B cell (primary cell): ENCODE results near the gene SPINK2.

Experiments
- EZH2 ChIP-seq: IDR thresholded peaks from 2 replicates; pipeline ENCODE4 v1.6.1; 2012; ENCODE audit warnings: borderline replicate concordance, low read depth, mild to moderate bottlenecking, moderate library complexity, low read length; ENCODE audit not compliant: insufficient read depth, poor library complexity, severe bottlenecking
- TF ChIP-seq, protein P1 (sequence below): fragments of 200-600 bp; IDR thresholded peaks from one replicate; pipeline ENCODE4 v1.8.0; 2022; ENCODE audit warnings: antibody characterized with exemption, mild to moderate bottlenecking

DNA sequence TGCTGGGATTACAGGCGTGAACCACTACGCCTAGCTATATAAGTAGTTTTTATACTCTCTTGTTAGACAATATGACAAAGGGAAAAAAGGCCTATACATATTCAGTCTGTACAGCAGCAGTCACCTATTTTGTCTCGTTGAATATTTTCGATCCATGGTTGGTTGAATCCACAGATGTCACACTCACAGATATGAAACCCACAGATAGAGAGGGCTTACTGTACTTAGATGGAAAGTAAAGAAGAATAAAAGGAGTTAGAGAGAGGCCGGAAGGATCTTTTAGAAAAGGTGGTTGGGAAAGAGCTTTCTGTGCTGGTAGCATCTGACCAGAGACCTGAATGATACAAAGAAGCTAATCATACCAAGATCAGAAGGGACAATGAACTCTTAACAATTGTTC is 38.3 kb upstream of the SPINK2 start:
- TF ChIP-seq, protein P1, sequence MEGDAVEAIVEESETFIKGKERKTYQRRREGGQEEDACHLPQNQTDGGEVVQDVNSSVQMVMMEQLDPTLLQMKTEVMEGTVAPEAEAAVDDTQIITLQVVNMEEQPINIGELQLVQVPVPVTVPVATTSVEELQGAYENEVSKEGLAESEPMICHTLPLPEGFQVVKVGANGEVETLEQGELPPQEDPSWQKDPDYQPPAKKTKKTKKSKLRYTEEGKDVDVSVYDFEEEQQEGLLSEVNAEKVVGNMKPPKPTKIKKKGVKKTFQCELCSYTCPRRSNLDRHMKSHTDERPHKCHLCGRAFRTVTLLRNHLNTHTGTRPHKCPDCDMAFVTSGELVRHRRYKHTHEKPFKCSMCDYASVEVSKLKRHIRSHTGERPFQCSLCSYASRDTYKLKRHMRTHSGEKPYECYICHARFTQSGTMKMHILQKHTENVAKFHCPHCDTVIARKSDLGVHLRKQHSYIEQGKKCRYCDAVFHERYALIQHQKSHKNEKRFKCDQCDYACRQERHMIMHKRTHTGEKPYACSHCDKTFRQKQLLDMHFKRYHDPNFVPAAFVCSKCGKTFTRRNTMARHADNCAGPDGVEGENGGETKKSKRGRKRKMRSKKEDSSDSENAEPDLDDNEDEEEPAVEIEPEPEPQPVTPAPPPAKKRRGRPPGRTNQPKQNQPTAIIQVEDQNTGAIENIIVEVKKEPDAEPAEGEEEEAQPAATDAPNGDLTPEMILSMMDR, result no peak
- no peak for TF ChIP-seq EZH2
